ENCODE measurements around the gene NRIP1.

GRCh38 chr21:14988760-14989159 lies 76.0 kb downstream of the NRIP1 start:
- no peak for TF ChIP-seq POLR2AphosphoS5 (IDR thresholded peaks at IDR 0.05; ENCODE audit: insufficient read depth, low read depth, low read length)
- TF ChIP-seq CTCF (IDR thresholded peaks at IDR 0.05; ENCODE audit: extremely low read depth in 1 of 2, insufficient read depth in 1 of 2, low read depth in 1 of 2, low read length in 2 of 2) = no peak
- TF ChIP-seq, protein P1, sequence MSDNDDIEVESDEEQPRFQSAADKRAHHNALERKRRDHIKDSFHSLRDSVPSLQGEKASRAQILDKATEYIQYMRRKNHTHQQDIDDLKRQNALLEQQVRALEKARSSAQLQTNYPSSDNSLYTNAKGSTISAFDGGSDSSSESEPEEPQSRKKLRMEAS (IDR thresholded peaks at IDR 0.05; ENCODE audit: insufficient read depth, insufficient read length) = no peak
- TF ChIP-seq POLR2A (IDR thresholded peaks at IDR 0.05; ENCODE audit: low read depth, low read length) = no peak

All from endothelial cell of umbilical vein (primary cell).